ENCODE data around the gene RANGRF.

Gene RANGRF

DNA sequence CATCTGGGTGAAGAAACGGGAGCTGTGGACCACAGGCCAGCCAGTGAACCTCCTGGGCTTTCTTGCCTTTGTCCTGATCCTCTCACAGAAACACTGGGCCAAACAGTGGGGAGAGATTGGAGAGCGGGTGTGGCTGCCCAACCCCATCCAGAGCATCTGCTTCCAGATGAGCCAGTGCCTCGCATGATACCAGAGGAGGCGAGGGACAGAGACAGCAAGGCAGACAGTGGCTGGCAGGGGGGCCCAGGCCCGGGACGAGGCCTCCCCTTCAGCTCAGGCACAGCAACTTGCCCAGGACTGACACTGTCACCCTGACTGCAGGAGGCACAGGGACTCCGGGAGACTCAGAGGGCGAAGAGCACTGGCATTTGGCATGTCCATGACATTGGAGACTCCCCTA lies 33.6 kb downstream of the RANGRF start:
- Histone ChIP-seq H3K4me3 (ENCODE audit: low read depth, low read length, poor library complexity, severe bottlenecking) (no peak overlapping the region), H3K27ac (ENCODE audit: low read depth, low read length, poor library complexity, severe bottlenecking) (no peak overlapping the region), H3K9me3 (ENCODE audit: low read length) (no peaks in the 10 kb centered on the region), H3K27me3 (ENCODE audit: insufficient read depth, low read length) (0 out of 2 replicates have a peak, but pooled peaks cover 3% of the 10 kb centered on the region), H3K4me1 (ENCODE audit: insufficient read depth, low read length, severe bottlenecking) (no peaks in the 10 kb centered on the region), H3F3A (ENCODE audit: insufficient read depth, low read length) (no peaks in the 10 kb centered on the region), H3K9me2 (ENCODE audit: low read depth, low read length) (no peaks in the 10 kb centered on the region), H3K4me2 (ENCODE audit: low read length) (no peak overlapping the region), H2AFZ (ENCODE audit: low read length) (no peak overlapping the region), H3K79me2 (ENCODE audit: insufficient read depth, low read length) (no peaks in the 10 kb centered on the region), H3K9ac (ENCODE audit: low read length) (no peak overlapping the region), H4K20me1 (ENCODE audit: insufficient read depth, low read length) (no peaks in the 10 kb centered on the region), H3K36me3 (ENCODE audit: insufficient read depth, low read length) (no peaks in the 10 kb centered on the region)
- no peak for TF ChIP-seq EZH2 (IDR thresholded peaks at IDR 0.05; ENCODE audit: borderline replicate concordance, low read length)
- TF ChIP-seq, protein P1, sequence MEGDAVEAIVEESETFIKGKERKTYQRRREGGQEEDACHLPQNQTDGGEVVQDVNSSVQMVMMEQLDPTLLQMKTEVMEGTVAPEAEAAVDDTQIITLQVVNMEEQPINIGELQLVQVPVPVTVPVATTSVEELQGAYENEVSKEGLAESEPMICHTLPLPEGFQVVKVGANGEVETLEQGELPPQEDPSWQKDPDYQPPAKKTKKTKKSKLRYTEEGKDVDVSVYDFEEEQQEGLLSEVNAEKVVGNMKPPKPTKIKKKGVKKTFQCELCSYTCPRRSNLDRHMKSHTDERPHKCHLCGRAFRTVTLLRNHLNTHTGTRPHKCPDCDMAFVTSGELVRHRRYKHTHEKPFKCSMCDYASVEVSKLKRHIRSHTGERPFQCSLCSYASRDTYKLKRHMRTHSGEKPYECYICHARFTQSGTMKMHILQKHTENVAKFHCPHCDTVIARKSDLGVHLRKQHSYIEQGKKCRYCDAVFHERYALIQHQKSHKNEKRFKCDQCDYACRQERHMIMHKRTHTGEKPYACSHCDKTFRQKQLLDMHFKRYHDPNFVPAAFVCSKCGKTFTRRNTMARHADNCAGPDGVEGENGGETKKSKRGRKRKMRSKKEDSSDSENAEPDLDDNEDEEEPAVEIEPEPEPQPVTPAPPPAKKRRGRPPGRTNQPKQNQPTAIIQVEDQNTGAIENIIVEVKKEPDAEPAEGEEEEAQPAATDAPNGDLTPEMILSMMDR (IDR thresholded peaks at IDR 0.05; ENCODE audit: low read length) = no peak

DNA sequence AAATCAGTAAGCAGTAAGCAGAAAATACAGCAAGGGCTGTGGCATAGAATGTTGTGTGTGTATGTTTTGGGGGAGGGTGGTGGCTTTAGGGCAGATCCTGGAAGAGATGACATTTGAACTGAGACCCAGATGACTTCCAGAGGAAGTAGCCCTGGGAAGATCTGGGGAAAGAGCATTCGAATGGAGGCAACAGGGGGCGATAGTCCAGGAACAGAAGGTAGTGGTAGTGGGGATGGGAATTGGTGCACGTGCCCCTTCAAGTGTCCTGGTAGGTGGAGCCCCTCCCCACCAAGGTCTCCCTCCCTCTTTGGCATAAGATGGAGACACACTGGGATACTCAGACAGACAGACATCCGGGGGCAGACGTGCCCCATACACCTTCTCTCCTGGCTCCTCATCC lies 35.7 kb downstream of the RANGRF start:
- Histone ChIP-seq H3K27me3 (ENCODE audit: insufficient read depth, low read length) (0 out of 2 replicates have a peak, but pooled peaks cover 3% of the 10 kb centered on the region), H3K79me2 (ENCODE audit: insufficient read depth, low read length) (no peaks in the 10 kb centered on the region), H3K4me1 (ENCODE audit: insufficient read depth, low read length, severe bottlenecking) (no peaks in the 10 kb centered on the region), H3K27ac (ENCODE audit: low read depth, low read length, poor library complexity, severe bottlenecking) (no peak overlapping the region), H3K9ac (ENCODE audit: low read length) (no peak overlapping the region), H3K9me3 (ENCODE audit: low read length) (no peaks in the 10 kb centered on the region), H3K4me3 (ENCODE audit: low read depth, low read length, poor library complexity, severe bottlenecking) (no peak overlapping the region), H3F3A (ENCODE audit: insufficient read depth, low read length) (no peaks in the 10 kb centered on the region), H3K4me2 (ENCODE audit: low read length) (no peak overlapping the region), H3K9me2 (ENCODE audit: low read depth, low read length) (no peaks in the 10 kb centered on the region), H4K20me1 (ENCODE audit: insufficient read depth, low read length) (no peaks in the 10 kb centered on the region), H2AFZ (ENCODE audit: low read length) (no peak overlapping the region), H3K36me3 (ENCODE audit: insufficient read depth, low read length) (no peaks in the 10 kb centered on the region)
- TF ChIP-seq EZH2 (IDR thresholded peaks at IDR 0.05; ENCODE audit: borderline replicate concordance, low read length) = no peak
- TF ChIP-seq, protein P1 (IDR thresholded peaks at IDR 0.05; ENCODE audit: low read length) = no peak

DNA sequence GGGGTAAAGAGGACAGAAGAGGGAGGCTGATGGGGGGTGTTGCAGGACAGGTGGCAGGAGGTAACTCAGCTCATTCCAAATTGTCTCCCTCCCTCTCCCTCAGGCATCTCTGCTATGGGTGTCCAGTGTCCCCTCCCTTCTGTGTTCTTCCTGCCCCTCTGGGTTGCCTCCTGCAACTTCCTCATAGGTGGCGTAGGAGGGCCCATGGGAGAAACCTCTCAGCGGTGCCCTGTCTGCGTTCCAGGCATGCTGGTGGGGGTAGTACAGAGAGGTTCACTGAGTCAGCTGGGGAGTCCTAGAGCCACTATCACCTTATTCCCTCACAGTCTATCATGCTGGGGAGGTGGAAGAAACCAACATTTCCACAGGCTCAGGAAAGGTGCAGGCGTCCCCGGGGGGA lies 36.5 kb downstream of the RANGRF start:
- no peaks in the 10 kb centered on the region for H3F3A ChIP-seq (ENCODE audit: insufficient read depth, low read length)
- H3K4me3 ChIP-seq (ENCODE audit: low read depth, low read length, poor library complexity, severe bottlenecking) = no peak overlapping the region
- no peaks in the 10 kb centered on the region for H4K20me1 ChIP-seq (ENCODE audit: insufficient read depth, low read length)
- H3K27ac ChIP-seq (ENCODE audit: low read depth, low read length, poor library complexity, severe bottlenecking) = no peak overlapping the region
- H3K9me2 ChIP-seq (ENCODE audit: low read depth, low read length) = no peaks in the 10 kb centered on the region
- TF ChIP-seq, protein P1 (IDR thresholded peaks at IDR 0.05; ENCODE audit: low read length) = no peak
- no peak for TF ChIP-seq EZH2 (IDR thresholded peaks at IDR 0.05; ENCODE audit: borderline replicate concordance, low read length)
- no peaks in the 10 kb centered on the region for H3K36me3 ChIP-seq (ENCODE audit: insufficient read depth, low read length)
- H3K4me1 ChIP-seq (ENCODE audit: insufficient read depth, low read length, severe bottlenecking) = no peaks in the 10 kb centered on the region
- no peak overlapping the region for H3K4me2 ChIP-seq (ENCODE audit: low read length)
- 0 out of 2 replicates have a peak, but pooled peaks cover 3% of the 10 kb centered on the region for H3K27me3 ChIP-seq (ENCODE audit: insufficient read depth, low read length)
- no peak overlapping the region for H2AFZ ChIP-seq (ENCODE audit: low read length)
- H3K9ac ChIP-seq (ENCODE audit: low read length) = no peak overlapping the region
- no peaks in the 10 kb centered on the region for H3K79me2 ChIP-seq (ENCODE audit: insufficient read depth, low read length)
- H3K9me3 ChIP-seq (ENCODE audit: low read length) = no peaks in the 10 kb centered on the region
